HG03196 (cell line): ENCODE results near the gene ACBD5.
"Not testable (repeated sequence)": the region's sequence is repeated elsewhere in the genome, so short reads cannot be mapped to it uniquely, and the experiment has no call there.

Source experiments
- ATAC-seq: cut with Tn5 transposase; IDR thresholded peaks from one replicate; pipeline ENCODE4 v1.9.1; 2021; ENCODE audit not compliant: unreplicated experiment

Gene ACBD5

GRCh38 chr10:27241652-27242472 is 1.3 kb upstream of the ACBD5 start:
- ATAC-seq, result peak; percentile 66

GRCh38 chr10:27241010-27241651 is 534 bp upstream of the ACBD5 start:
- ATAC-seq, result peak; percentile 7

GRCh38 chr10:27237531-27237930 is 3.1 kb downstream of the ACBD5 start:
- not testable (repeated sequence) for ATAC-seq

GRCh38 chr10:27236589-27237128 is 3.9 kb downstream of the ACBD5 start:
- not testable (repeated sequence) for ATAC-seq

GRCh38 chr10:27235706-27236105 is 4.9 kb downstream of the ACBD5 start:
- no peak for ATAC-seq

GRCh38 chr10:27230022-27230421 is 10.6 kb downstream of the ACBD5 start:
- ATAC-seq, result no peak

GRCh38 chr10:27225642-27226257 is 14.8 kb downstream of the ACBD5 start:
- ATAC-seq, result no peak

- ATAC-seq, result no peak
These were observed 15.5 kb downstream of the ACBD5 start for GRCh38 chr10:27225011-27225590.

GRCh38 chr10:27223964-27224363 is 16.6 kb downstream of the ACBD5 start:
- ATAC-seq, result no peak

- ATAC-seq, result no peak
These were observed 33.2 kb downstream of the ACBD5 start for GRCh38 chr10:27207350-27207749.

GRCh38 chr10:27203806-27204205 is 36.8 kb downstream of the ACBD5 start:
- no peak for ATAC-seq

- no peak for ATAC-seq
These were observed 42.5 kb downstream of the ACBD5 start for GRCh38 chr10:27197980-27198620.

GRCh38 chr10:27192284-27192683 is 48.3 kb downstream of the ACBD5 start:
- ATAC-seq, result no peak

- no peak for ATAC-seq
These were observed 50.1 kb downstream of the ACBD5 start for GRCh38 chr10:27190508-27190907.

GRCh38 chr10:27188897-27189296 is 51.7 kb downstream of the ACBD5 start:
- no peak for ATAC-seq

- no peak for ATAC-seq
These were observed 52.3 kb downstream of the ACBD5 start for GRCh38 chr10:27188259-27188658.

- ATAC-seq, result no peak
These were observed 70.7 kb downstream of the ACBD5 start for GRCh38 chr10:27169849-27170248.

GRCh38 chr10:27158421-27158820 is 82.2 kb downstream of the ACBD5 start:
- ATAC-seq, result no peak

- no peak for ATAC-seq
These were observed 83.4 kb downstream of the ACBD5 start for GRCh38 chr10:27157150-27157549.

GRCh38 chr10:27156566-27156965 is 84.0 kb downstream of the ACBD5 start:
- not testable (repeated sequence) for ATAC-seq
